Measurements from ENCODE around the gene PRAME.
"Not testable (repeated sequence)": the region's sequence is repeated elsewhere in the genome, so short reads cannot be mapped to it uniquely, and the experiment has no call there.

Gene PRAME

GRCh38 chr22:22533863-22534262 is 25.2 kb downstream of the PRAME start:
- TF ChIP-seq, protein P1, sequence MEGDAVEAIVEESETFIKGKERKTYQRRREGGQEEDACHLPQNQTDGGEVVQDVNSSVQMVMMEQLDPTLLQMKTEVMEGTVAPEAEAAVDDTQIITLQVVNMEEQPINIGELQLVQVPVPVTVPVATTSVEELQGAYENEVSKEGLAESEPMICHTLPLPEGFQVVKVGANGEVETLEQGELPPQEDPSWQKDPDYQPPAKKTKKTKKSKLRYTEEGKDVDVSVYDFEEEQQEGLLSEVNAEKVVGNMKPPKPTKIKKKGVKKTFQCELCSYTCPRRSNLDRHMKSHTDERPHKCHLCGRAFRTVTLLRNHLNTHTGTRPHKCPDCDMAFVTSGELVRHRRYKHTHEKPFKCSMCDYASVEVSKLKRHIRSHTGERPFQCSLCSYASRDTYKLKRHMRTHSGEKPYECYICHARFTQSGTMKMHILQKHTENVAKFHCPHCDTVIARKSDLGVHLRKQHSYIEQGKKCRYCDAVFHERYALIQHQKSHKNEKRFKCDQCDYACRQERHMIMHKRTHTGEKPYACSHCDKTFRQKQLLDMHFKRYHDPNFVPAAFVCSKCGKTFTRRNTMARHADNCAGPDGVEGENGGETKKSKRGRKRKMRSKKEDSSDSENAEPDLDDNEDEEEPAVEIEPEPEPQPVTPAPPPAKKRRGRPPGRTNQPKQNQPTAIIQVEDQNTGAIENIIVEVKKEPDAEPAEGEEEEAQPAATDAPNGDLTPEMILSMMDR (IDR thresholded peaks at IDR 0.05; ENCODE audit: low read depth, low read length) = no peak
- Histone ChIP-seq H3K36me3 (no peaks in the 10 kb centered on the region), H3K4me3 (ENCODE audit: low read depth, low read length) (no peak overlapping the region), H3K27me3 (ENCODE audit: insufficient read depth, low read depth, severe bottlenecking) (no peaks in the 10 kb centered on the region), H3K27ac (no peak overlapping the region), H3K9me3 (ENCODE audit: severe bottlenecking) (no peaks in the 10 kb centered on the region)
- no peak for DNase-seq

DNA sequence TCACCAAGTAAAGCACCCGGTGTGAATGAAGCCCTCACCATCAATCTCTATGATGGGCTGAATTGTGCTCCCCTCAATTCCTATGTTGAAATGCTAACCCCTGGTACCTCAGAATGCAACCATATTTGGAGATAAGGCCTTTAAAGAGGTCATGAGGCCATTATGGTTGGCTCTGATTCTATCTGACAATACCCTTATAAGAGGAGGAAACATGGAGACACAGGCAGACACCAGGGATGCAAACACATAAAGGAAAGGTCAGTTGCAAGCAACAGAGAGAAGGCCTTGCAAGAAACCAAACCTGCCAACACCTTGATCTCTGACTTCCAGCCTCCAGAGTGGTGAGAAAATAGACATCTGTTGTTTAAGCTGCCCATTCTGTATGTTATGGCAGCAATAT is 25.6 kb downstream of the PRAME start:
- Histone ChIP-seq H3K4me3 (ENCODE audit: low read depth, low read length) (no peak overlapping the region), H3K27me3 (ENCODE audit: insufficient read depth, low read depth, severe bottlenecking) (no peaks in the 10 kb centered on the region), H3K9me3 (ENCODE audit: severe bottlenecking) (no peaks in the 10 kb centered on the region), H3K36me3 (no peaks in the 10 kb centered on the region), H3K27ac (no peak overlapping the region)
- TF ChIP-seq, protein P1 (IDR thresholded peaks at IDR 0.05; ENCODE audit: low read depth, low read length) = no peak
- DNase-seq = no peak

- not testable (repeated sequence) for DNase-seq; H3K27me3 ChIP-seq (ENCODE audit: insufficient read depth, low read depth, severe bottlenecking); H3K4me3 ChIP-seq (ENCODE audit: low read depth, low read length); H3K27ac ChIP-seq; H3K9me3 ChIP-seq (ENCODE audit: severe bottlenecking); H3K36me3 ChIP-seq
Observed at GRCh38 chr22:22532547-22533071, 26.5 kb downstream of the PRAME start.

- H3K27me3 ChIP-seq (ENCODE audit: insufficient read depth, low read depth, severe bottlenecking) = no peaks in the 10 kb centered on the region
- no peak overlapping the region for H3K4me3 ChIP-seq (ENCODE audit: low read depth, low read length)
- no peaks in the 10 kb centered on the region for H3K36me3 ChIP-seq
- TF ChIP-seq, protein P1 (IDR thresholded peaks at IDR 0.05; ENCODE audit: low read depth, low read length) = no peak
- no peak overlapping the region for H3K27ac ChIP-seq
- H3K9me3 ChIP-seq (ENCODE audit: severe bottlenecking) = no peaks in the 10 kb centered on the region
- no peak for DNase-seq
Observed at GRCh38 chr22:22531770-22532546, 27.1 kb downstream of the PRAME start.

DNA sequence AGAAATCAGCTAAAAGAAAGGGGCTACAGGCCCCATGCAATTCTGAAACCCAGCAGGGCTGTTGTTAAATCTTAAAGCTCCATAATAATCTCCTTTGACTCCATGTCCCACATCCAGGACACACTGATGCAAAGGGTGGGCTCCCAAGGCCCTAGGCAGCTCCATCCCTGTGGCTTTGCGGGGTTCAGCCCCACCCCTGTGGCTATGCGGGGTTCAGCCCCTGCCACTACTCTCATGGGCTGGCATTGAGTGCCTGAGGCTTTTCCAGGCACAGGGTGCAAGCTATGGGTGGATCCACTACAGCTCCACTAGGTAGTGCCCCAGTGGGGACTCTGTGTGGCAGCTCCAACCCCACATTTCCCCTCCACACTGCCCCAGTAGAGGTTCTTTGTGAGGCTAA is 30.3 kb downstream of the PRAME start:
- Histone ChIP-seq H3K27me3 (ENCODE audit: insufficient read depth, low read depth, severe bottlenecking) (no peaks in the 10 kb centered on the region), H3K27ac (no peak overlapping the region), H3K9me3 (ENCODE audit: severe bottlenecking) (no peaks in the 10 kb centered on the region), H3K36me3 (no peaks in the 10 kb centered on the region), H3K4me3 (ENCODE audit: low read depth, low read length) (no peak overlapping the region)
- no peak for DNase-seq
- TF ChIP-seq, protein P1 (IDR thresholded peaks at IDR 0.05; ENCODE audit: low read depth, low read length) = no peak

GRCh38 chr22:22527312-22527711 is 31.8 kb downstream of the PRAME start:
- TF ChIP-seq, protein P1 (IDR thresholded peaks at IDR 0.05; ENCODE audit: low read depth, low read length) = no peak
- DNase-seq = no peak
- no peaks in the 10 kb centered on the region for H3K36me3 ChIP-seq
- no peaks in the 10 kb centered on the region for H3K27me3 ChIP-seq (ENCODE audit: insufficient read depth, low read depth, severe bottlenecking)
- H3K9me3 ChIP-seq (ENCODE audit: severe bottlenecking) = no peaks in the 10 kb centered on the region
- no peak overlapping the region for H3K27ac ChIP-seq
- H3K4me3 ChIP-seq (ENCODE audit: low read depth, low read length) = no peak overlapping the region

Measured in WERI-Rb-1 (cell line).